ENCODE results near the gene KSR1. TPM values are rescaled to one million over a fixed set of nuclear protein-coding genes. Genes with fewer than 3 reads are reported as not detected.

Gene KSR1
- total and polyA plus RNA-seq, 10 of the 15 experiments (the other 5 are each of a cell fraction or from before 2014, with no cell fraction given), result 0.97 to 66.6 (median 22.9) TPM

DNA sequence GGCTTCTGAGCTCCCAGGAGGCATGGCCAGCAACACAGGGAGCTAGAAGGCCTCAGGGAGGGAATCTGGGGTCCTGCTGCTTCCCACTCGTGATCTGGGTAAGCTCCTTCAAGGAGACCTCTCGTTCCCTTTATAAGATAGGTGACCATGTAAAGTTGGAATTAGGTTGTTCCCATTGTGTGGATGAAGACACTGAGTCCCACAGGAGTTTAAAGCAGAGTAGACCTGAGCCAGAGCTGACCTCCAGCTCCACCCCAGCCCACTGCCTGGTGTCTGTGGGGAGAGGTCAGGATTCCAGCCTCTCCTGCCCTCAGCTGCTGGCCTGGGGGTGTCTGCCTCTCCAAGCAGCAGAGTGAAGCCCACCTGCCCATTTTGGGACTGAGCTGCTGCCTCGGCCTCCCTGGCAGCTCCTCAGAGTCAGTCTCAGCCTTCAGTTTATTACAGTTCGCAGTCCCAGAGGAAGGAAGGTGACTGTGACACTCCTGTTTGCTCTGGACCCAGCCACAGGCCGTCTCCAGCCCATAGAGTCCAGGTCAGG lies 141.6 kb downstream of the KSR1 start (continued):
- TF ChIP-seq POU2F2 (IDR thresholded peaks at IDR 0.05; ENCODE audit: borderline replicate concordance, low read depth, low read length), result no peak
- TF ChIP-seq, protein P1, sequence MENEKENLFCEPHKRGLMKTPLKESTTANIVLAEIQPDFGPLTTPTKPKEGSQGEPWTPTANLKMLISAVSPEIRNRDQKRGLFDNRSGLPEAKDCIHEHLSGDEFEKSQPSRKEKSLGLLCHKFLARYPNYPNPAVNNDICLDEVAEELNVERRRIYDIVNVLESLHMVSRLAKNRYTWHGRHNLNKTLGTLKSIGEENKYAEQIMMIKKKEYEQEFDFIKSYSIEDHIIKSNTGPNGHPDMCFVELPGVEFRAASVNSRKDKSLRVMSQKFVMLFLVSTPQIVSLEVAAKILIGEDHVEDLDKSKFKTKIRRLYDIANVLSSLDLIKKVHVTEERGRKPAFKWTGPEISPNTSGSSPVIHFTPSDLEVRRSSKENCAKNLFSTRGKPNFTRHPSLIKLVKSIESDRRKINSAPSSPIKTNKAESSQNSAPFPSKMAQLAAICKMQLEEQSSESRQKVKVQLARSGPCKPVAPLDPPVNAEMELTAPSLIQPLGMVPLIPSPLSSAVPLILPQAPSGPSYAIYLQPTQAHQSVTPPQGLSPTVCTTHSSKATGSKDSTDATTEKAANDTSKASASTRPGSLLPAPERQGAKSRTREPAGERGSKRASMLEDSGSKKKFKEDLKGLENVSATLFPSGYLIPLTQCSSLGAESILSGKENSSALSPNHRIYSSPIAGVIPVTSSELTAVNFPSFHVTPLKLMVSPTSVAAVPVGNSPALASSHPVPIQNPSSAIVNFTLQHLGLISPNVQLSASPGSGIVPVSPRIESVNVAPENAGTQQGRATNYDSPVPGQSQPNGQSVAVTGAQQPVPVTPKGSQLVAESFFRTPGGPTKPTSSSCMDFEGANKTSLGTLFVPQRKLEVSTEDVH (IDR thresholded peaks at IDR 0.05; ENCODE audit: low read depth, partially characterized antibody), result no peak

DNA sequence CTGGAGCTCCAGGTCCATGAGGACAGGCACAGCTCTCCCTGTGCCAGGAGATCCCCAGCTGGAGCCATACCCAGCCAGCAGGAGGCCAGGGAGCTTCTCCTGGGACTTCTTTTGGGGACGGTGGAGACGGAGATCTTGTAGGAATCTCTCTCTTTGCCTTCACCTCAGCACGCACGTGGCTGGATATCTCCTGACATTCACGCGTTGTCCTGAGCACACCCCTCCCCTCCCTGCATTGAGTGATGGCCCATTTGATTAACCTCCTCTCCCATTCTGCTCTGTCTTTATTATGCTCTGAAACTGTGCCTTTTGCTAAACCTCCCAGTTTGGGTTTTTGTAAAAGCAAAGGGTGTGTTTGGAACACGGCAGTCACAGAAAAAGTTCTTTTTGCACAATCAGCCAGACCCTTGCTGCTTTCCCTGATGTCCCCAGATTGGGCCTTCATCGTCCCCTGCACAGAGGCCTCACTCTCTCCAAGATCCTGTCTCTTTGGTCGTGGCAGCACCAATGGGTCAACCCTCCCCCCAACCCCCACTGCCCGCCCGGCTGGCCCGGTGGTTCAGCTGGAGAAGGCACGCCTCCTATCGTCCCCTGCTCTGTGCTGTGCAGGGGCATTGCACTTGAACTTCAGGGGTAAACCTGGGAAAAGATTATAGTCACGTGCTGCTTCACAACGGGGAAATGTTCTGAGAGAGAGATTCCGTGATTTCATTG lies 142.2 kb downstream of the KSR1 start:
- Histone ChIP-seq H3K9me3 (replicated peaks; ENCODE audit: control insufficient read depth, insufficient read depth, low read length) (no peaks in the 10 kb centered on the region), H3K4me3 (no peak overlapping the region), H3K27ac (ENCODE audit: control insufficient read depth, insufficient read depth) (no peak overlapping the region), H3K4me1 (ENCODE audit: control insufficient read depth, insufficient read depth, low read length) (peaks cover 5% of the 10 kb centered on the region; the same call in 1 of the 2 replicates), H4K20me1 (ENCODE audit: control insufficient read depth, insufficient read depth) (no peaks in the 10 kb centered on the region), H2AFZ (ENCODE audit: control insufficient read depth, low read depth, low read length) (no peak overlapping the region), H3K4me2 (ENCODE audit: control insufficient read depth, insufficient read depth) (no peak overlapping the region), H3K9ac (ENCODE audit: control insufficient read depth, insufficient read depth, low read length) (no peak overlapping the region), H3K79me2 (ENCODE audit: control insufficient read depth, insufficient read depth, low read length) (no peaks in the 10 kb centered on the region), H3K27me3 (replicated peaks in 1 of 2; ENCODE audit: control insufficient read depth in 2 of 2, insufficient read depth in 2 of 2, low read length in 1 of 2) (no peaks in the 10 kb centered on the region), H3K36me3 (ENCODE audit: control insufficient read depth in 2 of 2, insufficient read depth in 2 of 2, low read length in 1 of 2) (peaks cover 3 to 25% of the 10 kb centered on the region in 2 experiments; a peak in 3 of 4 replicates)
- CTCF ChIA-PET, result interaction anchor here (1.0 to 9.1 kb wide), 28 partner anchors 8 to 392 kb away, joined by 3 to 134 read pairs (median 11); partner anchors contain the start of gene KSR1
- SMC1A ChIA-PET (ENCODE audit: uncharacterized antibody, unreplicated experiment), result interaction anchor here (0.8 to 4.7 kb wide), 9 partner anchors 9 to 263 kb away, joined by 3 to 76 read pairs (median 3); partner anchors contain the start of gene KSR1
- no peak for ATAC-seq
- RAD21 ChIA-PET (ENCODE audit: unreplicated experiment), result interaction anchor here (0.6 to 5.0 kb wide), 16 partner anchors 9 to 362 kb away, joined by 3 to 54 read pairs (median 8); partner anchors contain the start of gene KSR1
- BruUV-seq (replicated peaks), result no TSS peak
- DNase-seq (ENCODE audit: low read depth, low spot score), result no peak
- in situ Hi-C loops (cut with MboI), result loop anchor here (5.0 kb wide), 3 partner anchors 141 to 246 kb away; partner anchors contain the start of gene KSR1
- no peak for FAIRE-seq
- 95% methylated on average over 16 of the region's 17 CpGs for WGBS (ENCODE audit: insufficient coverage, insufficient replicate concordance, low lambda C conversion rate, missing lambda C conversion rate)
- POLR2A ChIA-PET, result interaction anchor here (1.1 kb wide), 1 partner anchor 137 kb away, joined by 4 read pairs; no protein-coding TSS in a partner anchor
- TF ChIP-seq, protein P2, sequence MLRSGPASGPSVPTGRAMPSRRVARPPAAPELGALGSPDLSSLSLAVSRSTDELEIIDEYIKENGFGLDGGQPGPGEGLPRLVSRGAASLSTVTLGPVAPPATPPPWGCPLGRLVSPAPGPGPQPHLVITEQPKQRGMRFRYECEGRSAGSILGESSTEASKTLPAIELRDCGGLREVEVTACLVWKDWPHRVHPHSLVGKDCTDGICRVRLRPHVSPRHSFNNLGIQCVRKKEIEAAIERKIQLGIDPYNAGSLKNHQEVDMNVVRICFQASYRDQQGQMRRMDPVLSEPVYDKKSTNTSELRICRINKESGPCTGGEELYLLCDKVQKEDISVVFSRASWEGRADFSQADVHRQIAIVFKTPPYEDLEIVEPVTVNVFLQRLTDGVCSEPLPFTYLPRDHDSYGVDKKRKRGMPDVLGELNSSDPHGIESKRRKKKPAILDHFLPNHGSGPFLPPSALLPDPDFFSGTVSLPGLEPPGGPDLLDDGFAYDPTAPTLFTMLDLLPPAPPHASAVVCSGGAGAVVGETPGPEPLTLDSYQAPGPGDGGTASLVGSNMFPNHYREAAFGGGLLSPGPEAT (IDR thresholded peaks at IDR 0.05; ENCODE audit: low read depth), result no peak
- TF ChIP-seq SMAD1 (IDR thresholded peaks at IDR 0.05; ENCODE audit: low read depth, partially characterized antibody), result no peak
- no peak for TF ChIP-seq MEF2B (IDR thresholded peaks at IDR 0.05; ENCODE audit: partially characterized antibody, poor library complexity, severe bottlenecking)
- no peak for TF ChIP-seq ZNF207 (IDR thresholded peaks at IDR 0.05; ENCODE audit: borderline replicate concordance)
- no peak for TF ChIP-seq WRNIP1 (IDR thresholded peaks at IDR 0.05; ENCODE audit: borderline replicate concordance, low read depth, low read length)
- no peak for TF ChIP-seq ELK1 (IDR thresholded peaks at IDR 0.05; ENCODE audit: low read depth, low read length)
- no peak for TF ChIP-seq JUNB (IDR thresholded peaks at IDR 0.05)
- no peak for TF ChIP-seq NRF1 (conservative IDR thresholded peaks at IDR 0.05; ENCODE audit: low read depth, low read length)
- no peak for TF ChIP-seq JUND (IDR thresholded peaks at IDR 0.05; ENCODE audit: low read depth, low read length)
- TF ChIP-seq FOXK2 (IDR thresholded peaks at IDR 0.05), result no peak
- no peak for TF ChIP-seq TARDBP (IDR thresholded peaks at IDR 0.05; ENCODE audit: borderline replicate concordance)
- intact Hi-C loops (cut with micrococcal nuclease; ENCODE audit: unreplicated experiment), result no loop called here

Data from GM12878 (cell line).